Sigmoid colon (tissue), 7 donors: ENCODE data around the gene CA11. TPM values are rescaled to one million over a fixed set of nuclear protein-coding genes. Genes with fewer than 3 reads are reported as not detected.
"Not testable (repeated sequence)": the region's sequence is repeated elsewhere in the genome, so short reads cannot be mapped to it uniquely, and the experiment has no call there.

Experiments
- DNase-seq: peaks from one replicate; pipeline ENCODE4 v3.0.0-alpha.2; 2019
- H3K27ac ChIP-seq, 4 donors: fragments of 200-600 bp; sonication (generic); one replicate each; pipeline ENCODE4 v1.5.1; 2016 to 2019; ENCODE audit warnings: mild to moderate bottlenecking in 1 of 4
- H3K27me3 ChIP-seq, 3 donors: fragments of 200-600 bp; sonication (generic); one replicate each; pipeline ENCODE4 v1.5.1; 2019; ENCODE audit warnings: mild to moderate bottlenecking in 1 of 3
- H3K36me3 ChIP-seq, 4 donors: fragments of 200-600 bp; sonication (generic); one replicate each; pipeline ENCODE4 v1.5.1; 2016 to 2019
- H3K4me1 ChIP-seq, 4 donors: fragments of 200-600 bp; sonication (generic); one replicate each; pipeline ENCODE4 v1.5.1; 2017 to 2019
- H3K4me3 ChIP-seq, 4 donors: fragments of 200-600 bp; sonication (generic); one replicate each; pipeline ENCODE4 v1.5.1; 2017 to 2019; ENCODE audit warnings: mild to moderate bottlenecking in 2 of 4, moderate library complexity in 1 of 4
- H3K9me3 ChIP-seq, 4 donors: fragments of 200-600 bp in 3 of 4; sonication (generic) in 3 of 4; one replicate each; pipeline versions ENCODE4 v1.5.1 to v1.6.1; 2013 to 2019
- CTCF ChIP-seq, 4 experiments: fragments of 450-650 bp in 3 of 4; fragments of 200-600 bp in 1 of 4; IDR thresholded peaks; one replicate each; pipeline ENCODE4 v1.5.1; 2016 to 2019; ENCODE audit warnings: antibody characterized with exemption in 4 of 4, mild to moderate bottlenecking in 3 of 4, moderate library complexity in 2 of 4
- EP300 ChIP-seq, 4 donors: sonication (generic); formaldehyde crosslinking; IDR thresholded peaks; one replicate each; pipeline ENCODE4 v1.6.1; 2017; ENCODE audit warnings: antibody characterized with exemption in 4 of 4
- POLR2A ChIP-seq, 2 donors: fragments of 450-650 bp; IDR thresholded peaks; one replicate each; pipeline ENCODE4 v1.6.1; 2016; ENCODE audit warnings: antibody characterized with exemption in 2 of 2, mild to moderate bottlenecking in 2 of 2, moderate library complexity in 2 of 2
- POLR2AphosphoS5 ChIP-seq, 4 donors: sonication (generic); formaldehyde crosslinking; IDR thresholded peaks; one replicate each; pipeline ENCODE4 v1.6.1; 2017; ENCODE audit warnings: antibody characterized with exemption in 4 of 4
- WGBS, 2 donors: extraction: QIAGEN DNeasy Blood & Tissue Kit; methylation state at CpG; one replicate each; pipeline ENCODE4 v1.1.7; 2013; 5-methylcytosine and 5-hydroxymethylcytosine counted together
- intact Hi-C: fragments of 100-400 bp; cut with DNase I; formaldehyde crosslinking; loops from one replicate; pipeline ENCODE4 v1.15.1; 2023
- polyA plus RNA-seq, 3 donors: library from polyadenylated mRNA; stranded (reverse); fragments of 200-250 nt; gene quantifications; one replicate each; pipeline ENCODE4 v1.2.3, GENCODE V29; 2013
- total RNA-seq, 4 donors: library from RNA; depleted of rRNA; stranded (reverse); fragments of >200 nt; gene quantifications; one replicate each; pipeline ENCODE4 v1.1.0, GENCODE V29; 2016
- donor health status: healthy with polysubstance abuse.
- donor health status: Bipolar disorder and iron deficiency.
- donor health status: healthy.

Gene CA11
- 10 to 100 TPM in 3 of 4 donors, 1 to 10 TPM in 1; 10.0 to 29.6 (median 14.7) TPM for total RNA-seq
- polyA plus RNA-seq = 10 to 100 TPM in 2 of 3 donors, 1 to 10 TPM in 1; 2.1 to 13.2 (median 11.6) TPM

- WGBS, 2 donors = 1% methylated on average over 33 of the region's 33 CpGs
- Histone ChIP-seq H3K9me3 (no peaks in the 10 kb centered on the region), H3K4me3 (peak within 1 kb of the TSS; percentile 48 to 63 (median 58)), H3K4me1 (peaks cover 0 to 22% (median 20%) of the 10 kb centered on the region in 4 donors), H3K27me3 (no peaks in the 10 kb centered on the region), H3K27ac (peak within 1 kb of the TSS; percentile 88 to 94 (median 92)), H3K36me3 (no peaks in the 10 kb centered on the region)
- intact Hi-C loops = loop anchor here (1.0 to 5.0 kb wide), 5 partner anchors 29 to 191 kb away; partner anchors contain the start of gene HSD17B14
- peak; percentile 95 for DNase-seq
- TF ChIP-seq POLR2A (IDR thresholded peaks at IDR 0.05) (peak; percentile 59 to 64), POLR2AphosphoS5 (IDR thresholded peaks at IDR 0.05) (peak; percentile 27 to 65 (median 39)), EP300 (IDR thresholded peaks at IDR 0.05) (no peak), CTCF (IDR thresholded peaks at IDR 0.05) (peak; percentile 91 to 97 (median 93))
Observed at GRCh38 chr19:48646001-48646721, at the start of gene CA11. TSS of gene CA11 (minus strand) at chr19:48646187. CDS start at chr19:48645632, 555 bp downstream.

GRCh38 chr19:48693629-48694028, 47.6 kb upstream of the CA11 start:
- H3K27ac ChIP-seq = not testable (repeated sequence)

GRCh38 chr19:48689449-48689848, 43.5 kb upstream of the CA11 start:
- DNase-seq = no peak
- 69 to 72% methylated on average over 7 of the region's 7 CpGs for WGBS, 2 donors
- intact Hi-C loops = no loop called here
- no peaks in the 10 kb centered on the region for H3K27me3 ChIP-seq
- no peak for TF ChIP-seq POLR2A (IDR thresholded peaks at IDR 0.05)
- TF ChIP-seq POLR2AphosphoS5 (IDR thresholded peaks at IDR 0.05) = no peak
- TF ChIP-seq CTCF (IDR thresholded peaks at IDR 0.05) = no peak
- no peak for TF ChIP-seq EP300 (IDR thresholded peaks at IDR 0.05)
- no peaks in the 10 kb centered on the region for H3K9me3 ChIP-seq
- peak overlapping the region in 2 of 4 donors; percentile 34 to 47 for H3K27ac ChIP-seq
- H3K36me3 ChIP-seq = no peaks in the 10 kb centered on the region
- H3K4me3 ChIP-seq = no peak overlapping the region
- peaks cover 0 to 8% (median 0%) of the 10 kb centered on the region in 4 donors for H3K4me1 ChIP-seq

More at GRCh38 chr19:48693629-48694028, 47.6 kb upstream of the CA11 start:
- H3K27me3 ChIP-seq = peaks cover 3 to 25% (median 10%) of the 10 kb centered on the region in 3 donors
- DNase-seq, H3K4me3 ChIP-seq, H3K9me3 ChIP-seq, H3K4me1 ChIP-seq, intact Hi-C loops, H3K36me3 ChIP-seq: not testable (repeated sequence)
- 81 to 94% methylated on average over 9 of the region's 9 CpGs for WGBS, 2 donors

- no peaks in the 10 kb centered on the region for H3K27me3 ChIP-seq
- intact Hi-C loops = no loop called here
Observed at GRCh38 chr19:48687776-48688175, 41.8 kb upstream of the CA11 start.

GRCh38 chr19:48686637-48687036, 40.6 kb upstream of the CA11 start:
- H3K9me3 ChIP-seq, H3K4me3 ChIP-seq, intact Hi-C loops, DNase-seq, H3K27ac ChIP-seq, H3K36me3 ChIP-seq, H3K27me3 ChIP-seq: not testable (repeated sequence)
- H3K4me1 ChIP-seq = peaks cover 0 to 11% (median 0%) of the 10 kb centered on the region in 4 donors
- WGBS, 2 donors = 91 to 93% methylated on average over 7 of the region's 7 CpGs

More at GRCh38 chr19:48687776-48688175, 41.8 kb upstream of the CA11 start:
- TF ChIP-seq EP300 (IDR thresholded peaks at IDR 0.05) (no peak), POLR2AphosphoS5 (IDR thresholded peaks at IDR 0.05) (no peak), CTCF (IDR thresholded peaks at IDR 0.05) (no peak), POLR2A (IDR thresholded peaks at IDR 0.05) (no peak)
- Histone ChIP-seq H3K36me3 (no peaks in the 10 kb centered on the region), H3K27ac (no peak overlapping the region), H3K4me1 (peaks cover 0 to 11% (median 0%) of the 10 kb centered on the region in 4 donors), H3K9me3 (no peaks in the 10 kb centered on the region), H3K4me3 (no peak overlapping the region)
- no peak for DNase-seq
- WGBS, 2 donors = 83 to 93% methylated on average over 3 of the region's 3 CpGs
